GM18526 (cell line): ENCODE data around the gene GTF3C4.

ENCODE experiments used
- POLR2A ChIP-seq: IDR thresholded peaks from 3 replicates; pipeline ENCODE4 v1.6.1; 2011; ENCODE audit not compliant: insufficient read length; ENCODE audit errors: extremely low read depth

Gene GTF3C4

GRCh38 chr9:132671620-132672412 lies 1.6 kb downstream of the GTF3C4 start:
- no peak for TF ChIP-seq POLR2A

GRCh38 chr9:132672413-132672690 lies 2.1 kb downstream of the GTF3C4 start:
- no peak for TF ChIP-seq POLR2A

GRCh38 chr9:132673355-132673754 lies 3.1 kb downstream of the GTF3C4 start:
- no peak for TF ChIP-seq POLR2A

GRCh38 chr9:132674485-132674884 lies 4.2 kb downstream of the GTF3C4 start:
- no peak for TF ChIP-seq POLR2A

GRCh38 chr9:132677976-132678375 lies 7.7 kb downstream of the GTF3C4 start:
- TF ChIP-seq POLR2A: no peak

- no peak for TF ChIP-seq POLR2A
These were observed 9.8 kb downstream of the GTF3C4 start for GRCh38 chr9:132679946-132680625.

GRCh38 chr9:132681561-132681960 lies 11.3 kb downstream of the GTF3C4 start:
- no peak for TF ChIP-seq POLR2A

GRCh38 chr9:132683873-132684272 lies 13.6 kb downstream of the GTF3C4 start:
- TF ChIP-seq POLR2A: no peak

- TF ChIP-seq POLR2A: no peak
These were observed 20.4 kb downstream of the GTF3C4 start for GRCh38 chr9:132690696-132691095.

GRCh38 chr9:132694144-132694543 lies 23.9 kb downstream of the GTF3C4 start:
- no peak for TF ChIP-seq POLR2A

GRCh38 chr9:132697230-132697629 lies 27.0 kb downstream of the GTF3C4 start:
- TF ChIP-seq POLR2A: no peak

GRCh38 chr9:132698989-132699388 lies 28.7 kb downstream of the GTF3C4 start:
- no peak for TF ChIP-seq POLR2A

GRCh38 chr9:132699956-132700355 lies 29.7 kb downstream of the GTF3C4 start:
- no peak for TF ChIP-seq POLR2A

GRCh38 chr9:132702254-132702653 lies 32.0 kb downstream of the GTF3C4 start:
- no peak for TF ChIP-seq POLR2A

- no peak for TF ChIP-seq POLR2A
These were observed 33.1 kb downstream of the GTF3C4 start for GRCh38 chr9:132703336-132703735.

- TF ChIP-seq POLR2A: no peak
These were observed 38.0 kb downstream of the GTF3C4 start for GRCh38 chr9:132708239-132708638.
